Sigmoid colon (tissue), 4 donors: ENCODE data around the gene RAD23B.

Experiments
- CTCF ChIP-seq, 4 experiments: fragments of 450-650 bp in 3 of 4; fragments of 200-600 bp in 1 of 4; IDR thresholded peaks; one replicate each; pipeline ENCODE4 v1.5.1; 2016 to 2019; ENCODE audit warnings: antibody characterized with exemption in 4 of 4, mild to moderate bottlenecking in 3 of 4, moderate library complexity in 2 of 4
- EP300 ChIP-seq, 4 donors: sonication (generic); formaldehyde crosslinking; IDR thresholded peaks; one replicate each; pipeline ENCODE4 v1.6.1; 2017; ENCODE audit warnings: antibody characterized with exemption in 4 of 4
- POLR2A ChIP-seq, 2 donors: fragments of 450-650 bp; IDR thresholded peaks; one replicate each; pipeline ENCODE4 v1.6.1; 2016; ENCODE audit warnings: antibody characterized with exemption in 2 of 2, mild to moderate bottlenecking in 2 of 2, moderate library complexity in 2 of 2

- TF ChIP-seq CTCF (IDR thresholded peaks at IDR 0.05) = no peak
- TF ChIP-seq EP300 (IDR thresholded peaks at IDR 0.05) = no peak
- no peak for TF ChIP-seq POLR2A (IDR thresholded peaks at IDR 0.05)
Observed at GRCh38 chr9:107332883-107333282, 49.8 kb downstream of the RAD23B start.
